Fibroblast of the aortic adventitia (primary cell): Measurements from ENCODE around the gene NEURL4. TPM values are rescaled to one million over a fixed set of nuclear protein-coding genes. Genes with fewer than 3 reads are reported as not detected.

Source experiments
- DNase-seq: peaks from one replicate; pipeline ENCODE4 v3.0.0-alpha.2; 2010; ENCODE audit warnings: low read depth
- H3K4me3 ChIP-seq: 2 replicates; pipeline ENCODE4 v1.5.1; 2011; ENCODE audit warnings: low read depth, mild to moderate bottlenecking, control low read depth, low read length, moderate library complexity
- CTCF ChIP-seq: IDR thresholded peaks from 2 replicates; pipeline ENCODE4 v1.5.1; 2011; ENCODE audit warnings: mild to moderate bottlenecking, low read length, control low read depth, inconsistent platforms; ENCODE audit not compliant: insufficient read depth
- total RNA-seq: library from RNA; depleted of rRNA; stranded (reverse); fragments of >200 nt; gene quantifications from 2 replicates; pipeline ENCODE4 v1.2.3, GENCODE V29; 2012; ENCODE audit warnings: low replicate concordance

The NEURL4 gene
- total RNA-seq, 1 donor: 17.4 TPM

GRCh38 chr17:7329374-7329996 is 350 bp upstream of the NEURL4 start:
- peak; percentile 99 for DNase-seq
- no peak for TF ChIP-seq CTCF
- H3K4me3 ChIP-seq: peak overlapping the region; percentile 97

GRCh38 chr17:7328009-7328408 is 1.1 kb downstream of the NEURL4 start:
- no peak for DNase-seq
- TF ChIP-seq CTCF: no peak
- peak overlapping the region; percentile 97 for H3K4me3 ChIP-seq

- no peak for DNase-seq
- no peak overlapping the region for H3K4me3 ChIP-seq
- TF ChIP-seq CTCF: no peak
These were observed 1.6 kb downstream of the NEURL4 start for GRCh38 chr17:7327501-7327900.

GRCh38 chr17:7327056-7327455 is 2.1 kb downstream of the NEURL4 start:
- no peak for TF ChIP-seq CTCF
- no peak for DNase-seq
- H3K4me3 ChIP-seq: no peak overlapping the region

GRCh38 chr17:7326186-7326585 is 2.9 kb downstream of the NEURL4 start:
- no peak overlapping the region for H3K4me3 ChIP-seq
- no peak for TF ChIP-seq CTCF
- DNase-seq: no peak

GRCh38 chr17:7325031-7325528 is 4.1 kb downstream of the NEURL4 start:
- no peak for DNase-seq
- no peak for TF ChIP-seq CTCF

GRCh38 chr17:7324438-7324779 is 4.7 kb downstream of the NEURL4 start:
- no peak for TF ChIP-seq CTCF
- no peak overlapping the region for H3K4me3 ChIP-seq
- no peak for DNase-seq

More at GRCh38 chr17:7325031-7325528, 4.1 kb downstream of the NEURL4 start:
- no peak overlapping the region for H3K4me3 ChIP-seq
